Uterus (tissue), 2 donors: ENCODE measurements around the gene ZNF708.

Source experiments
- POLR2A ChIP-seq, 2 donors: fragments of 450-650 bp; IDR thresholded peaks; one replicate each; pipeline ENCODE4 v1.6.1; 2016; ENCODE audit warnings: antibody characterized with exemption in 2 of 2, mild to moderate bottlenecking in 1 of 2, moderate library complexity in 1 of 2
- TF ChIP-seq, protein P1 (sequence below), 4 experiments: fragments of 200-600 bp in 2 of 4; fragments of 450-650 bp in 2 of 4; sonication (generic) in 2 of 4; IDR thresholded peaks; one replicate each; pipeline ENCODE4 v1.5.1; 2016 to 2019; ENCODE audit warnings: antibody characterized with exemption in 4 of 4, mild to moderate bottlenecking in 2 of 4, moderate library complexity in 1 of 4

DNA sequence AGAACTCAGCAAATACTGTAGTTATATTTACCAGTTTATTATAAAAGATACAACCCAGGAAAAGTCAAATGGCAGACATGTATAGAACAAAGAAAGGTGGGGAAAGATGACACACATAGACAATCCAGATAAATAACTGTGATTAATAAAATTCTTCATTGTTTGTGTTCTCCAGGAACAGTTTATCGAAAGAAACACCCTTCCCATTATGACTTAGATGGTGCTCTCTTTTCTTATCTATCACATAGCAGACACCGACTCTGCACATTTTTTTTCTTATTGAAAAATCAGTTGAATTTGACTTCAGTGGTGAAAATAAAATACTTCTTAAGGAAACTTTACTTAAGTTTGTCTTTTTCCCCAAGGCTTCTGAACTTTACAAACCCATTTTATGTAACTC, 6.2 kb downstream of the ZNF708 start:
- TF ChIP-seq, protein P1, sequence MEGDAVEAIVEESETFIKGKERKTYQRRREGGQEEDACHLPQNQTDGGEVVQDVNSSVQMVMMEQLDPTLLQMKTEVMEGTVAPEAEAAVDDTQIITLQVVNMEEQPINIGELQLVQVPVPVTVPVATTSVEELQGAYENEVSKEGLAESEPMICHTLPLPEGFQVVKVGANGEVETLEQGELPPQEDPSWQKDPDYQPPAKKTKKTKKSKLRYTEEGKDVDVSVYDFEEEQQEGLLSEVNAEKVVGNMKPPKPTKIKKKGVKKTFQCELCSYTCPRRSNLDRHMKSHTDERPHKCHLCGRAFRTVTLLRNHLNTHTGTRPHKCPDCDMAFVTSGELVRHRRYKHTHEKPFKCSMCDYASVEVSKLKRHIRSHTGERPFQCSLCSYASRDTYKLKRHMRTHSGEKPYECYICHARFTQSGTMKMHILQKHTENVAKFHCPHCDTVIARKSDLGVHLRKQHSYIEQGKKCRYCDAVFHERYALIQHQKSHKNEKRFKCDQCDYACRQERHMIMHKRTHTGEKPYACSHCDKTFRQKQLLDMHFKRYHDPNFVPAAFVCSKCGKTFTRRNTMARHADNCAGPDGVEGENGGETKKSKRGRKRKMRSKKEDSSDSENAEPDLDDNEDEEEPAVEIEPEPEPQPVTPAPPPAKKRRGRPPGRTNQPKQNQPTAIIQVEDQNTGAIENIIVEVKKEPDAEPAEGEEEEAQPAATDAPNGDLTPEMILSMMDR (IDR thresholded peaks at IDR 0.05): no peak
- TF ChIP-seq POLR2A (IDR thresholded peaks at IDR 0.05): no peak
